ENCODE measurements around the gene UBE2L6.

DNA sequence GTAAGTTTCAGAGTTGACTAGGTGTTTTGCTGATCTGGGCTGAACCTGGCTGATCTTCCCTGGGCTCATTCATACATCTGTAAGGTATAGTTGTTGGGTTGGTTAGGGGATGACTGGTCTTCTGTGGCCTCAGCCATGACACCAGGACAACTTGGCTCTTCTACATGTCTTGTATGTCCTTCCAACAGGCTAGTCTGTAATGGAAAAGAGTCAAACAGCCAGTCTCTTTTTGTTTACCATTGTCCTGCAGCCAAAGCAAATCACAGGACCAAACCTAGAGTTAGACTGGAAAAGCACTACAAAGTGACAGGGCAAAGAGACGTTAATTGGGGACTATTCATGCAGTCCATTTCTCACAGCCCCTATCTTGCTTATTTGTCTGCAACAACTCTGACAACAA, 47.8 kb upstream of the UBE2L6 start:
- no peak for TF ChIP-seq POLR2A (IDR thresholded peaks at IDR 0.05)
- TF ChIP-seq, protein P1, sequence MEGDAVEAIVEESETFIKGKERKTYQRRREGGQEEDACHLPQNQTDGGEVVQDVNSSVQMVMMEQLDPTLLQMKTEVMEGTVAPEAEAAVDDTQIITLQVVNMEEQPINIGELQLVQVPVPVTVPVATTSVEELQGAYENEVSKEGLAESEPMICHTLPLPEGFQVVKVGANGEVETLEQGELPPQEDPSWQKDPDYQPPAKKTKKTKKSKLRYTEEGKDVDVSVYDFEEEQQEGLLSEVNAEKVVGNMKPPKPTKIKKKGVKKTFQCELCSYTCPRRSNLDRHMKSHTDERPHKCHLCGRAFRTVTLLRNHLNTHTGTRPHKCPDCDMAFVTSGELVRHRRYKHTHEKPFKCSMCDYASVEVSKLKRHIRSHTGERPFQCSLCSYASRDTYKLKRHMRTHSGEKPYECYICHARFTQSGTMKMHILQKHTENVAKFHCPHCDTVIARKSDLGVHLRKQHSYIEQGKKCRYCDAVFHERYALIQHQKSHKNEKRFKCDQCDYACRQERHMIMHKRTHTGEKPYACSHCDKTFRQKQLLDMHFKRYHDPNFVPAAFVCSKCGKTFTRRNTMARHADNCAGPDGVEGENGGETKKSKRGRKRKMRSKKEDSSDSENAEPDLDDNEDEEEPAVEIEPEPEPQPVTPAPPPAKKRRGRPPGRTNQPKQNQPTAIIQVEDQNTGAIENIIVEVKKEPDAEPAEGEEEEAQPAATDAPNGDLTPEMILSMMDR (IDR thresholded peaks at IDR 0.05): no peak

All from breast epithelium (tissue), 3 donors.